Head of caudate nucleus (tissue), 42 donors: ENCODE results near the gene WDR27.
"Not testable (repeated sequence)": the region's sequence is repeated elsewhere in the genome, so short reads cannot be mapped to it uniquely, and the experiment has no call there.

Experiments
- DNase-seq, 42 donors: peaks; one replicate each; pipeline versions ENCODE4 v3.0.0 to v3.0.0-alpha.2; 2020 to 2021; ENCODE audit warnings: mixed read lengths in 7 of 42
- intact Hi-C: fragments of 100-400 bp; cut with DNase I; formaldehyde crosslinking; loops from one replicate; pipeline ENCODE4 v1.15.0; 2022

WDR27 gene

DNA sequence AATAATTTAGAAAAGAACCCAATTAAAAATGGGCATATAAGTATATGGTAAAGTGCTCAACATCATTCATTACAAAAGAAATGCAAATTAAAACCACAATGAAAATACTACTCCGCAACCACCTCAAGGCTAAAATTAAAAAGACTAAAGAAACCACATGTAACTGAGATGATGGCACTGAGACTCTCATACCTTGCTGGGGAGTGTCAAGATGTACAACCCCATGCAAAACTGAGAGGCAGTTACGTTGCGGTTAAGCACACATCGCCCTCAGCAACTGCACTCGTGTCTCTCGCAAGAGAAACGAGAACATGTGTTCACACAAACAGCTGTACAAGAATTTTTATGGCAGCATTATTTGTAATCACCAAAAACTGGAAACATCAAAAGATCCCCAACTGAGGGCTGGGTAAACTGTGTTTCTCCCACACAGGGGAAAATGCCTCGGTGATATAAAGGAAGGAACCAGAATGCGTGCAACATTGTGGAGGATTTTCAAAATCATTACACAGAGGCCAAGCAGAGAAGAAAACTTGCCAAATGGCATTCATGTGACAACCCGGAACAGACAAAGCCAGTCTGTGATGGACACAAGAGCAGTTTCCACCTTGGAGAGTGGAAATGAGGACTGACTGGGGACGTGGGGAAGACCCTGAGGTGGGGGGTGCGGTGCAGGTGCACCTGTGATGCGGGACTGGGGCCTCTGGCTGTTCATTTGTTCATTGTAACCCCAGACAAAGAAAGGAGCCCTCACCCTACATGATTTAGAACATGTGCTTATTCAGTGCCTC is 144.9 kb downstream of the WDR27 start:
- peak in 4 of 42 donors; percentile 7 to 42 (median 20) for DNase-seq
- intact Hi-C loops: no loop called here

DNA sequence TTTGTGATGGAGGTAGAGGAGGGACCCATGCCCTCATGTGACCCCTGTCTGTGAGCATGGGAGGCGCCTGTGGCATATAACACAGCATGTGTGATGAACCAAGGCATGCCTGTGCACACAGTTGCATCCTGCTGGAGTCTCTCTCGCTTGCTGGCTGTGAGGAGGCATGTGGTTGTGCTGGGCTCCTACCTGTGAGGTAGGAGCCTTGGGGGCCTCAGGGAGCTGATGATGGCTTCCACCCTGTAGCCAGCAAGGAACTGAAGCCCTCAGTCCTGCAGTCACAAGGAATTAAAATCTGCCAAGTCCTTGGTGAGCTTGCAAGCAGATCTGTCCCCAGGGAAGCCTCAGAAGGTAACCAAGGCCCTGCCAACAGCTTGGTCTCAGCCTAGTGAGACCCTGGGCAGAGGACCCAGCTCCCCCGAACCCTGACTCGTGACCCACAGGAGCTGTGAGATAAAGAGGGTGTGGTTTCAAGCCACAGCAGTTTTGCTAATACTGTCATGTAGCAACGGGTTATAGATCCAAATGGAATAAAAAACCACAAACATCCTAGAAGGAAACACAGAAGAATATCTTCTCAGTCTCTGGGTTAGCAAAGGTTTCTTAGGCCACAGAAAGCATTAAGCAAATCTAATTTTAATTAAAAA is 145.7 kb downstream of the WDR27 start:
- intact Hi-C loops: no loop called here
- peak in 1 of 42 donors; percentile 12 for DNase-seq

DNA sequence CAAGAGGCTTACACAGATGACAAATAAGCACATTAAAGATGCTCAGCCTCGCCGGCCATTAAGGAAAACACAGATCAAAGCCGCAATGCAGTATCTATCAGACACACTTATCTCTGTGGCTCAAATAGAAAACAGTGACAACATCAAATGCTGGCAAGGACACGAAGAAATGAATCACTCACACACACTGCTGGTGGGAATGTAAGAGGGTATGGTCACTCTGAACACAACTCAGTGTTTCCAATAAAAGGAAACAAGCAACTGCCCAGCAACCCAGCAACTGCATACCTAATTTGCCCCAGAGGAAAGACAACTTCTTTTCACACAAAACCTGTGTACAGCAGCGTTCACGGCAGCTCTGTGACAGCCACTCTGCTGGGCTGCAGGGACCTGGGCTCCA is 155.8 kb downstream of the WDR27 start:
- DNase-seq: no peak
- intact Hi-C loops: no loop called here

DNA sequence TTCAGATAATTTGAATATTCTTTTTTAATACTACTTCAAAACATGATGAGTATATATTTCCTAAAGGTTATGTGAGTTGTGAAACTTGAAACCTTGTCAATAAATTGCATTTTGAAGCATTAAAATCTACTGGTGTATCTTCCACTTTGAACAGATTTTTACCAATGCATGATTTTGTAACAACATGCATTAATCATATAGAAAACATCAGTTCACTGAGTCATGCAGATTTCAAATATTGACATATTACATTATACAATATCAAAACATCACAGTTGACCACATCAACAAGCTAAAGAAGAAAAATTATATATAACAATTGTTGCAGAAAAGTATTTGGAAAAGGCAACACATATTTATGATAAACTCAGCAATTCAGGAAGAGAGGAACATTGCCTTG is 158.1 kb downstream of the WDR27 start:
- no peak for DNase-seq
- intact Hi-C loops: no loop called here

DNA sequence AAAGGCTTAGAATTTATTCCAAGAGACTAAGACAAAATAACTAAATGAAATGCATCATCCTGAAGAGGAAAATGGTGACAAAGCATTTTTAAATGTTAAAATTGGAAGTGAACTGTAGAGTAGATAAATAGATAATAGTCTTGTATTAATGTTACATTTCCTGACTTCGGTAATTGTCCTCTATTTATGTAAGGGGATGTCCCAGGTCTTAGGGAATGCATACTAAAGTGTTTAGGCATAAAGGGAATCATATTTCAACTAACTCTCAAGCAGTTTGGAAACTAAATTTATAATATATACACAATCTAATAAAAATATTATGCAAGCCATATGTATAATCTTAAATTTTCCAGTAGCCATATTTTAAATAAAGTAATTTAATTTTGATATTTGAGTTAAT is 159.3 kb downstream of the WDR27 start:
- no peak for DNase-seq
- intact Hi-C loops: no loop called here

DNA sequence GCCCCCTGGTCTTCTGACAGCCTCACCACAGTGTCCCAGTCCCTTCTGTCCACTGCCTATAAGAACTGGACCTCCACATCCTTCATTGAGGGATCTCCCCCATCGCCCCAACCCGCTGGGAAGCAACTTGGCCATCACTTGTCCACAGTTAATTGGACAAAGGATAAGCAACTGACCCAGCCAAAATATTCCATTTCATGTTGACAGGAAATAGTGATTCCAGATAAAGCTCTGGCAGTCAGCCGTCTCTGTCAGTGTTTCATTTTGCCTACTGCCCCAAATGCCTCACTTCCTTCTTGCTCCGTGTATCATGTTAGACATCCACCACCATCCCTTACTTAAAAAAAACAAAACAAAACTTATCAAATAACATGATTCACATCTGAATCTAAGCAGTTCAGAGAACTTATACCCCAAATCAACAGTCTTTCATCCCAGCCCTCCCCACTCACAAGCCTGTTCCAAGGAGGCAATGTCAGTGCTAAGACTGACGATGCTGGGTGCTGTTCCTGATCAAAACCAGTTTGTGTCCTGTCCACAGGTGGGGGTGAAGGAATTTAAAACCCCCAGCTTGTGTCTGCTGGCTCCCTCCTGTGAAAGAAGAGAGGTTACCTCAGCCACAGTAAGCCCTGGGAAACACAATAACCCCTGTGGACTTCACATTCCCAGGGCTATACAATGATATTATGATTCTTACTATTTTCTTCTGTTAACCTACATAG is 162.5 kb downstream of the WDR27 start:
- no peak for DNase-seq
- intact Hi-C loops: no loop called here

DNA sequence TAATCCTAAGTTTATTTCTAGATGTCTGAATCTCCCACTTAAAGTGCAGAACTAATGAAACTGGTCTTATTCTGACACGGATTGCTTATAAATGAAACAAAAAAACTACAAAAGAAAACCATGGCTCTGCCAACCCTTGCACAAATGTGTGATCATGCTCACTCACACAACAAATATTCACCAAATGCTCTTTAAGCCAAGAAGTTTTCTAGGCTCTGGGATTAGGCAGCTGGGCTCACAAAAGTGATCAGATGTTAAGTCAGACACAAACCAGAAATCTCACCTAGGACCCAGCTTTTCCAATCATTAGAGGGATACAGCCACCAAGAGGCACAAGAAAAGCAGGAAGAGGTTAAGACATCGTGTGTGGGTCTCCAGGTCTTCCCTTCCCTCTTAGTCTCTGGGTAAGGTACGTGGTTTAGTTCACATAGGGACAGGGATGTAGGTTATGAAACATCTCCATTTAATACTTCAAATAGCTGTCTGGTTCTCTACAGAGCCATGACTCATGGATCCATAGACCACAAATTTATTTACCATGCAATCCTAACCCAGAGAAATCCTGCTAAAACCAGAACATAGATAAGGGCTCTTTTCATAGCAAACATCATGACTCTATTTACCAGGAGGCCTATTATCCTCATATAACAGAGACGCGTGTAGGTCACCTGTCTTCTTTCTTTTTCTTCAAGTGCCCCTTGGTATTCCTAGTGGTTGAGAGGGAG is 165.2 kb downstream of the WDR27 start:
- no peak for DNase-seq
- intact Hi-C loops: no loop called here

DNA sequence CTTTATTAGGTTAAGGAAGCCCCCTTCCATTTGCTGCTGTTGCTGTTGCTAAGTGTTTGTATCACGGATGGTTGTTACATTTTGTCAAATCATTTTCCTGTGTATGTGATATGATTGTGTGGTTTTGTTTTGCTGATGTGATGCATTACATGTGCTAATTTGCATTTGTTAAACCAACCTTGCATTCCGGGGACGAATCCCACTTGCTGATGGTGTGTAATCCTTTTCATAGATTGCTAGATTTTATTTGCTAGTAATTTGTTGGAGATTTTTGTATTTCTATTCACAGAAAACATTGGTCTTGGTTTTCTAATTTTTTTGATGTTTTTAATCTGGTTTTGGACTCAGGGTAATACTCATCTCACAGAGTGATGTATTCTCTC is 167.8 kb downstream of the WDR27 start:
- intact Hi-C loops: no loop called here
- no peak for DNase-seq

DNA sequence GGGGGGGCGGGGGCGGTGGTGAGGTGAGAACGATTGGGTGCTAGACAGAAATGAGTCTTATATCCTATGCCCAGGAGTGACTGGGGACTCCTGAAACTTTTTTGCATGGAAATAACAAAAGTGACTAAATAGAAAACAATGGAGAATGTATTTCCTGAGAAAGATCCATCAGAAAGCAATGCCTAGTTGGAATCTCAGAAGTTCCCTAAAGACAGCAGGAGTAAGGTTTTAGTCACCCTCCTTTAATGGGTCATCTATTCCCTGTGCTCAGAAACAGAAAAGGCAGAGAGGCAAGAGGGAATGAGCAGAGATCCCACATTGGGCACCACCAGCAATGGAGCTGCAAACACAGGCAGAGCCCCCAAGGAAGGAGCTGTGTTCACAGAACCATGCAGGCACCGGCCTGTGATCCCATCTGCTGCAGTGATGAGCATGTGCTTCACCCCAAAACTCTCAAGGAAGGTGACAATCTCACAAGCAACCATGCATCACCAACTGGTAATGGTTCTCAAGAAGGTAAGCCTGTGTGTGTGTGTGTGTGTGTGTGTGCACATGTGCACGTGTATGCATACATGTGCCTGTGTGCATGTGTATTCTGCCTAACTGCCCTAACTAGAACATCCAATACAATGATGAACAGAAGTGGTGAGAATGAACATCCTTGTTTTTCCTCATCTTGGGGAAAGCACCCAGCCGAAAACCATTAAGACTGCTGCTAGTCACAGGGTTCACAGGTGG is 168.4 kb downstream of the WDR27 start:
- intact Hi-C loops: no loop called here
- DNase-seq: no peak

DNA sequence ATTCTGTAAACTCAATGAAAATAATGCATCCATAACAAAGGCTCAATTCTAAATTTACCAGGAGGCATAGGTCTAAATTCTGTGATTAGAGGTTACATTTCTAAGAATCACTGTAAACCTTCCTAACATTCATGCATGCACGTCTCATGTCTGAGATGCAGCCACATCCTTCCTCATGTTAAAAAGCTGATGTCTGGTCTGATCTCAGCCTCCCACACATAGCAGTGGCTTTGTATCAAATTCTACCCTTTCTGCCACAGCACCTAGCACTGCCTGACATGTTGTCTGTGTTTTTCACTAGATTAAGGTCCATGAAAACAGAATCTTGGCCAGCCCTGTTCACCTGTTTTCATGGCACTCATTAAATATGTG is 171.1 kb downstream of the WDR27 start:
- no peak for DNase-seq
- intact Hi-C loops: no loop called here

DNA sequence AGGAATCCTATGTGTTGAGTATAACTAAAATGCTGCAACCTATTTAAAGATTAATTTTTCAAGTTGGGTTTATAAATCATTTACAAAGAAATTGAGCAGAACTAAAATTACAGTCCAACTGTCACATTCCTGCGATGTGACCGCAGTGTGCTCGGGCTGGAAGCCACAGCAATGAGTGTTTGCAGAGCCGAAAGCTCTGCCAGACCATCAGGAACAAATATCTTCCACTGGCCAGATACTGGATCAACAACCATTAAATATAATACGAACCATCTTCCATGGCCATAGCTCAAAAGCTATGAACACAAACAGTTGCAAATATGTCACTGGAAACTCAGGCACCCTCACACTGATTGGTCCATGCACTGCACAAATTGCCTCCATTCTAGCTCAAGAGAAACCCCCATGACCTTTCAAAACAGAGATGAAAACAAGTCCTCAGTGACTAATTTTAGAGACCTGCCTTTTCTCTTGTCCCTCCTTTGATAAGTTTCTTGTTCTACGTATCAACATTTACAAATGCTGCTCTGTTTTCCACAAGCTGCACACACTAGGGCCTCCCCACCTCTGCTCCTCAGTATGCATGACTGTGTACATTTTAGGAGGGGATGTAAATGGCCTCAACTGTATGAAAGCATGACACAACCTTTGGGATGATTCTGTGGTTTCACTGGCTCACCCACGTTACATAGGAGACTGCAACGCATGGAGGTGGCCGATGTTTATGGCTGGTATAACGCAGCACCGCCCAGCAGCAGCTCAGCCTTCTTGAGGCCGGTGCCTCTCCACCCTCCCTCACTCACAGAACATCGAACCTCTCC is 171.7 kb downstream of the WDR27 start:
- intact Hi-C loops: no loop called here
- no peak for DNase-seq

DNA sequence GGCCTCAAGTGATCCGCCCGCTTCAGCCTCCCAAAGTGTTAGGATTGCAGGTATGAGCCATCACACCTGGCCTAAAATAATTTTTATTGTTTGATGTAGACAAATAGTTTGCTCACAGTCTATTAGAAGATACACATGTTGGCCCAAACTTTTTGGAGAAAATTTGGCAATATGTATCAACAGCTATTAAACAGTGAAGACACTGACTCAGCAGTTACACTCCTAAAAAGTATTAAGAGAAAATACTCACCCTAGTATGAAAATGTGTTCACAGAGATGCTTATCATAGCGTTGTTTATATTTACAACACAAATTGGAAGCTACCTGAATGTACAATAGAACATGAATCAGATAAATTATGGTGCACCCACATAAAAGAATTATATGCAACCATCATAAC is 173.1 kb downstream of the WDR27 start:
- intact Hi-C loops: no loop called here
- DNase-seq: no peak

DNA sequence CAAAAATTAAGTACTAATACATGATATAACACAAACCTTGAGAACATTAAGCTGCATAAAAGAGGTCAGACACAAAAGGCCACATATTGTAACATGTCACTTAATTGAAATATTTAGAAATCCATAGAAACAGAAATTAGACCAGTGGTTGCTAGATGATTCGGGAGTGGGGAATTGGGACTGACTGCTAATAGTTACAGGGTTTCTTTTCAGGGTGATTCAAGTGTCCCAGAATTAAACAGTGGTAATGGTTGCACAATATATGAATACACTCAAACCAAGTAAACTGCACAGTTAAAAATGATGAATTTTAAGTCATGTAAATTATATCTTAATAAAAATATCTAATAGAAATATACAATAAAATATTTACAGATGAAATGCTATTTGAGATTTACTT is 174.5 kb downstream of the WDR27 start:
- no peak for DNase-seq
- intact Hi-C loops: no loop called here

DNA sequence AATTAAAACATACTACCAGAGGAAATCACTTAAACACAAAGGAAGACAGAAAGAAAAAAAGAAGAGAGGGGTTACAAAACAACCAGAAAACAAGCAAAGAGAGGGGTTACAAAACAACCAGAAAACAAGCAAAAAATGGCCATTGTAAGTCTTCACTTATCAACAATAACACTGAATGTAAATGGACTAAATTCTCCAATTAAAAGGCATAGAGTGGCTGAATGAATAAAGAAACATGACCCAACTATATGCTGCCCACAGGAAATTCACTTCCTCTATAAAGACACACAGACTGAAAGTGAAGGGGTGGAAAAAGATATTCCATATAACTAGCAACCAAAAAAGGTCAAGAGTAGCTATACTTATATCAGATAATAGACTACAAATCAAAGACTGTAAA is 180.0 kb downstream of the WDR27 start:
- no peak for DNase-seq
- intact Hi-C loops: no loop called here

DNA sequence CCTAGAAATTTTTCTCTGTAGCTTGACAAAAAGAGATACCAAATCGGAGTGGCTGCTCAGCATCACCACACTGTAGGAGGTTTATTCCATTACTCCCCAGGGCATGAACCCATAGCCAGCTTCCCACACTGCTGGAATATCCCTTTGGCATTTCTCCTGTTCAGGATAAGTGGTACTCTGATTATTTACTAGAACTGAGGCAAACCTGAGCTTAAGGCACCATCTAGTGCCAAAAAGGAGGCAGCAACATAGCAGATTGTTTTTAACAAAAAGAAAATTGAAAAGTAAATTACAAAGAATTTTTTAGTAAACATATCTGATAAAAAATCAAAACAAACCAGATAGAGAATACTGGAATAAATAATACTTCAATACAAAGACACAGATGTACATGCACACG is 181.7 kb downstream of the WDR27 start:
- DNase-seq: no peak
- intact Hi-C loops: no loop called here

DNA sequence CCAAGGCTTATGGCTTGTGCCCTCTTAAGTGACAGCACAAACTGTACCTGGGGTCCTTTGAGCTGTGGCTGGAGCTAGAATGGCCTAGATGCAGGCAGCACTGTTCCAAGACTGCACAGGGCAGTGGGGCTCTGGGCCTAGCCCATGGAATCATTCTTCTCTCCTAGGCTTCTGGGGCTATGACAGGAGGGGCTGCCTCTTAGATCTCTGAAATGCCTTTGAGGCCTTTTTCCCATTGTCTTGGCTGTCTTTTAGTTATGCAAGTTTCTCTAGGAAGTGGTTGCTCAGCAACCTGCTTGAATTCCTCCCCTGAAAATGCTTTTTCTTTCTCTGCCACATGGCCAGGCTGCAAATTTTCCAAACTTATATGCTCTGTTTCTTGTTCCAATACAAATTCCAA is 183.4 kb downstream of the WDR27 start:
- intact Hi-C loops: no loop called here
- DNase-seq: no peak

DNA sequence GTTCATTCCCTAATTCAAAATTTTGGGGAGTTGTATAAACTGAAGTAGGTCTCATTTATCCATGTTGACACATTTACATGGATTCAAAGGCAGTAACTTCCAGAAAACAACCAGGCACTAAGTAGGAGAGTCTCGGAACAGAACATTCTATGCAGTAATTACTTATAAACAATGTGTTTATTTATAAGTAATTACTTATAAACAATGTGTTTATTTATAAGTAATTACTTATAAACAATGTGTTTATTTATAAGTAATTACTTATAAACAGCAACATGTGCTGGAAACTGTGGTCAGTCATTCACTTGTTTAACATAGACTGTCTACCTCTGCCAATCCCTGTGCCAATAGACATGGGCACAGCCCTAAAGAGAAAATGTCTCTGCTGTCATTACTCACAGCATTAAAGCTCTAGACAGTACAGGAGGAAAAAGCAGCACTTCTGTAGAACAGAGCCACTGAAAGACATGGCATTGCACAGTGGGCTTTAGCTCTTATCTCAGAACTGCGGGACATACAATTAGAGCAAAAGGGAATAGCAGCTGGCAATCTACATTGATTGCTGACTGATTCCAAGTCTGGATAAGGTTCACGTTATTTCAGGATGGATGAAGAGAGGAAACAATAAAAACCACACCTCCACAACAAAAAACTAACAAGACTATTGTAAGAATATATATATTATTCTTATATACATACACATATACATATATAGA is 188.2 kb downstream of the WDR27 start:
- intact Hi-C loops: no loop called here
- DNase-seq: no peak

DNA sequence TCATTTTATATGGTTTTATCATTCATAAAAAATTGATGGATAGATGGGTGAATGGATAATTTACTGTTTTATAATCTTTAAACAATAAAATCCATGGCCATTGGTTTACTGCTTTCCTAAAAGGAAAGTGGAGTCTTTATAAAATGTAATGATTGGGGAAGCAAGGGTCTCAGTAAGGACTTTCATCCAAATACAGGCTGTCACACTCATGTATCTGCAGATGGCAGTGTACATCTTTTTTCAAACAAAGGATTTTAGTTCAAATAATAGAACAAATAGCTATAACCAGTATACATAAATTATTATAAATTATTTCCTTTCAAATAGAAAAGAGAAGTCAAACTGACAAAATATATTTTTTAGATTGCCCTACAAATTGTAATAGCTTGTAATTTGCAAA is 190.0 kb downstream of the WDR27 start:
- DNase-seq, intact Hi-C loops: not testable (repeated sequence)
